Panc1 (cell line): ENCODE measurements around the gene GJA3. TPM values are rescaled to one million over a fixed set of nuclear protein-coding genes. Genes with fewer than 3 reads are reported as not detected.
A peak's percentile ranks its signal among the peaks of the same experiment; 100 is the strongest.

ENCODE experiments used
- ATAC-seq: fragments of 200-7000 bp; cut with Tn5 transposase; 2 replicates; pipeline ENCODE4 v1.9.1; 2020; ENCODE audit warnings: mild to moderate bottlenecking, moderate library complexity
- BruUV-seq: library from RNA; stranded (reverse); fragments of 400-500 nt; replicated peaks from 2 replicates; lab custom pipeline; 2021; lab: Mats Ljungman, UMichigan
- CTCF ChIA-PET: fragments of 300-600 bp; sonication (Branson Sonifier 250); formaldehyde crosslinking; loops from one replicate; lab custom pipeline; 2022; ENCODE audit warnings: antibody characterized with exemption; lab: Charles Lee
- POLR2A ChIA-PET: fragments of 300-600 bp; sonication (Branson Sonifier 250); formaldehyde crosslinking; loops from one replicate; lab custom pipeline; 2022; ENCODE audit warnings: antibody characterized with exemption; lab: Charles Lee
- DNase-seq: peaks from one replicate; pipeline ENCODE4 v3.0.0-alpha.2; 2010; ENCODE audit warnings: low read depth, low spot score
- H3K27ac ChIP-seq: 2 replicates; pipeline ENCODE4 v1.5.1; 2011; ENCODE audit warnings: mild to moderate bottlenecking, low read length, inconsistent platforms
- H3K27me3 ChIP-seq: fragments of 200-500 bp; sonication (Bioruptor generic); 2 replicates; pipeline ENCODE4 v1.6.0; 2014; ENCODE audit warnings: low read length, inconsistent platforms; ENCODE audit not compliant: control insufficient read depth, insufficient read depth
- H3K36me3 ChIP-seq: fragments of 200-500 bp; sonication (Bioruptor generic); 2 replicates; pipeline ENCODE4 v1.5.1; 2014; ENCODE audit warnings: inconsistent platforms, mild to moderate bottlenecking, low read length, moderate library complexity; ENCODE audit not compliant: control insufficient read depth, insufficient read depth
- H3K4me1 ChIP-seq: 2 replicates; pipeline ENCODE4 v1.5.1; 2011; ENCODE audit warnings: inconsistent platforms, mild to moderate bottlenecking, low read length, moderate library complexity; ENCODE audit not compliant: control insufficient read depth, insufficient read depth
- H3K4me3 ChIP-seq, 2 experiments: 2 replicates each; pipeline ENCODE4 v1.5.1; 2011 to 2012; ENCODE audit warnings: low read depth in 2 of 2, low read length in 2 of 2, mild to moderate bottlenecking in 2 of 2, inconsistent platforms in 1 of 2, moderate library complexity in 1 of 2
- H3K9me3 ChIP-seq: fragments of 200-500 bp; sonication (Bioruptor generic); 2 replicates; pipeline ENCODE4 v1.5.1; 2014; ENCODE audit warnings: low read depth, mild to moderate bottlenecking, inconsistent platforms, low read length, moderate library complexity; ENCODE audit not compliant: control insufficient read depth, insufficient read depth
- POLR2AphosphoS5 ChIP-seq: IDR thresholded peaks from 2 replicates; pipeline ENCODE4 v1.6.1; 2012; ENCODE audit warnings: mild to moderate bottlenecking, low read depth, low read length, moderate library complexity
- SIN3A ChIP-seq: IDR thresholded peaks from 2 replicates; pipeline ENCODE4 v1.6.1; 2012; ENCODE audit warnings: low read depth, mild to moderate bottlenecking, low read length, moderate library complexity, borderline replicate concordance; ENCODE audit not compliant: insufficient read depth
- TCF7L2 ChIP-seq: IDR thresholded peaks from 2 replicates; pipeline ENCODE4 v1.6.1; 2011; ENCODE audit warnings: mild to moderate bottlenecking, low read depth, low read length, inconsistent platforms
- in situ Hi-C: cut with HindIII; loops from 2 replicates; pipeline ENCODE4 v1.10.0; 2016; ENCODE audit warnings: low sequenced_read_pairs, low pct_unique_long_range_greater_than_20kb
- intact Hi-C: fragments of 100-400 bp; cut with micrococcal nuclease; formaldehyde crosslinking; loops from one replicate; pipeline ENCODE4 v1.10.0; 2022; ENCODE audit not compliant: unreplicated experiment
- total RNA-seq: library from RNA; stranded (reverse); gene quantifications from one replicate; pipeline ENCODE4 v1.2.1, GENCODE V29; 2021; ENCODE audit not compliant: unreplicated experiment
- TF ChIP-seq, protein P1 (sequence below), 2 experiments: IDR thresholded peaks; 2 replicates each; pipeline ENCODE4 v1.6.1; 2011 to 2012; ENCODE audit warnings: low read depth in 2 of 2, control low read depth in 1 of 2, low read length in 1 of 2, mild to moderate bottlenecking in 1 of 2, moderate library complexity in 1 of 2; ENCODE audit not compliant: insufficient read depth in 1 of 2
- TF ChIP-seq, protein P2 (sequence below): fragments of 450-650 bp; IDR thresholded peaks from 2 replicates; pipeline ENCODE4 v1.5.1; 2017; ENCODE audit warnings: mild to moderate bottlenecking

The GJA3 gene
- total RNA-seq, 1 experiment from 2014 or later = 11.6 TPM

DNA sequence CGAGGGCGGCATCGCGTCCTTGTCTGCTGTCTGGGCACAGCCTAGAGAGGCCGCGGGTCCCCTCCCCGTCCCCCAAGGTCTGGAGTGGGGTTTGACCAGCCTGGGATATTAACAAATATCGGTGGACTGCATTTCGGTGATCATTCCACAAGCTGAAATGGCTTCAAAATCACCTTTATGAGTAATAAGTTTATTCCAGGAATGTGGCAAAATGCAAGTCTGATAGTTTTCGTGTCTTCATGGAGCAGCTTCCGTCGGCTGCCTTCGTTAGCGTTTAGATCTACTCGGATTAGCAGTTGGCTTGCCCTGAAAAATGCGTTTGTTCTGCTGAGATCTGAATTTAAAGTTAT, 1.1 kb upstream of the GJA3 start:
- ChIA-PET CTCF (no interaction called here), POLR2A (no interaction called here)
- BruUV-seq = no TSS peak
- in situ Hi-C loops (no loop called here), intact Hi-C loops (loop anchor here (2.0 to 5.0 kb wide), 3 partner anchors 35 to 235 kb away; no protein-coding TSS in a partner anchor)
- H3K4me1 ChIP-seq = peaks cover 6% of the 10 kb centered on the region; the same call in 1 of the 2 replicates
- peak overlapping the region; percentile 61 to 76; a peak in 3 of 4 replicates for H3K4me3 ChIP-seq
- H3K9me3 ChIP-seq = no peaks in the 10 kb centered on the region
- TF ChIP-seq TCF7L2 (no peak), POLR2AphosphoS5 (no peak), SIN3A (no peak)
- TF ChIP-seq, protein P1, sequence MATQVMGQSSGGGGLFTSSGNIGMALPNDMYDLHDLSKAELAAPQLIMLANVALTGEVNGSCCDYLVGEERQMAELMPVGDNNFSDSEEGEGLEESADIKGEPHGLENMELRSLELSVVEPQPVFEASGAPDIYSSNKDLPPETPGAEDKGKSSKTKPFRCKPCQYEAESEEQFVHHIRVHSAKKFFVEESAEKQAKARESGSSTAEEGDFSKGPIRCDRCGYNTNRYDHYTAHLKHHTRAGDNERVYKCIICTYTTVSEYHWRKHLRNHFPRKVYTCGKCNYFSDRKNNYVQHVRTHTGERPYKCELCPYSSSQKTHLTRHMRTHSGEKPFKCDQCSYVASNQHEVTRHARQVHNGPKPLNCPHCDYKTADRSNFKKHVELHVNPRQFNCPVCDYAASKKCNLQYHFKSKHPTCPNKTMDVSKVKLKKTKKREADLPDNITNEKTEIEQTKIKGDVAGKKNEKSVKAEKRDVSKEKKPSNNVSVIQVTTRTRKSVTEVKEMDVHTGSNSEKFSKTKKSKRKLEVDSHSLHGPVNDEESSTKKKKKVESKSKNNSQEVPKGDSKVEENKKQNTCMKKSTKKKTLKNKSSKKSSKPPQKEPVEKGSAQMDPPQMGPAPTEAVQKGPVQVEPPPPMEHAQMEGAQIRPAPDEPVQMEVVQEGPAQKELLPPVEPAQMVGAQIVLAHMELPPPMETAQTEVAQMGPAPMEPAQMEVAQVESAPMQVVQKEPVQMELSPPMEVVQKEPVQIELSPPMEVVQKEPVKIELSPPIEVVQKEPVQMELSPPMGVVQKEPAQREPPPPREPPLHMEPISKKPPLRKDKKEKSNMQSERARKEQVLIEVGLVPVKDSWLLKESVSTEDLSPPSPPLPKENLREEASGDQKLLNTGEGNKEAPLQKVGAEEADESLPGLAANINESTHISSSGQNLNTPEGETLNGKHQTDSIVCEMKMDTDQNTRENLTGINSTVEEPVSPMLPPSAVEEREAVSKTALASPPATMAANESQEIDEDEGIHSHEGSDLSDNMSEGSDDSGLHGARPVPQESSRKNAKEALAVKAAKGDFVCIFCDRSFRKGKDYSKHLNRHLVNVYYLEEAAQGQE (IDR thresholded peaks at IDR 0.05; ENCODE audit: insufficient read depth in 1 of 2, low read depth in 2 of 2, low read length in 1 of 2) = no peak
- TF ChIP-seq, protein P2, sequence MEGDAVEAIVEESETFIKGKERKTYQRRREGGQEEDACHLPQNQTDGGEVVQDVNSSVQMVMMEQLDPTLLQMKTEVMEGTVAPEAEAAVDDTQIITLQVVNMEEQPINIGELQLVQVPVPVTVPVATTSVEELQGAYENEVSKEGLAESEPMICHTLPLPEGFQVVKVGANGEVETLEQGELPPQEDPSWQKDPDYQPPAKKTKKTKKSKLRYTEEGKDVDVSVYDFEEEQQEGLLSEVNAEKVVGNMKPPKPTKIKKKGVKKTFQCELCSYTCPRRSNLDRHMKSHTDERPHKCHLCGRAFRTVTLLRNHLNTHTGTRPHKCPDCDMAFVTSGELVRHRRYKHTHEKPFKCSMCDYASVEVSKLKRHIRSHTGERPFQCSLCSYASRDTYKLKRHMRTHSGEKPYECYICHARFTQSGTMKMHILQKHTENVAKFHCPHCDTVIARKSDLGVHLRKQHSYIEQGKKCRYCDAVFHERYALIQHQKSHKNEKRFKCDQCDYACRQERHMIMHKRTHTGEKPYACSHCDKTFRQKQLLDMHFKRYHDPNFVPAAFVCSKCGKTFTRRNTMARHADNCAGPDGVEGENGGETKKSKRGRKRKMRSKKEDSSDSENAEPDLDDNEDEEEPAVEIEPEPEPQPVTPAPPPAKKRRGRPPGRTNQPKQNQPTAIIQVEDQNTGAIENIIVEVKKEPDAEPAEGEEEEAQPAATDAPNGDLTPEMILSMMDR = no peak
- 0 out of 2 replicates have a peak overlapping the region, but pooled peaks have one; percentile 23 for H3K27ac ChIP-seq
- H3K27me3 ChIP-seq = no peaks in the 10 kb centered on the region
- DNase-seq = no peak
- no peak for ATAC-seq
- H3K36me3 ChIP-seq = no peaks in the 10 kb centered on the region

DNA sequence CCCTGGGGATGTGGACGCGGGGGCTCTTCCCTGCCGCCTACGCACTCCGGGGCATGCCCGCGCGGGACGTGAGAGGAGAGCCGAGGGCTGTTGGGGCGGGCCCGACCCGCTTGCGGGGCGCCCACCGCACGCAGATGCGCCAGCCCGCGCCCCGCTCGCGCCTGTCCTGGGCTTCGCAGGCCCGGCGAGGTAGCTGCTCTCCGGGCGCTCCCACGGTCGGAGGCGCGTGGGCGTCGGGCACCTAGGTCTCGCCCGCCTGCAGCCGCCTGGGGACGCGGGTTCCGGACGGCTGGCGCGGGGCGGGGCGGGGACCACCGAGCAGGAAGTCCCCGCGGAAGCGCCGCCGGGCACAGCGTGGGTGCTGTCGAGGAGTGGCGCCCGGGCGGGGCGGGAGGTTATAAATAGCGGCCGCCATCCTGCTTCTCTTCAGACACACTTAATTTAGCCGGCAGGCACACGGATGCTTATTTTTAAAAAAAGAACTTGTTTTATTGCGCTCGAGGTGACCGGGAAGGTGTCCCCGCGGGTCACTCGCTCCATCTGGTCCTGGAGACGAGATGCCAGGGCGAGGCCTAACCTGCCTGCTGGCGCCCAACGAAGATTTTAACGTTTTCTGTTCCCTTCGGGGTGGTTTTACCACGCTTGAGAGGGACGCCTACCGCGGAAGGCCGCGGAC, 561 bp upstream of the GJA3 start:
- ChIA-PET CTCF (no interaction called here), POLR2A (interaction anchor here (0.7 kb wide), 1 partner anchor 120 kb away, joined by 3 read pairs; no protein-coding TSS in a partner anchor)
- Histone ChIP-seq H3K4me3 (peak overlapping the region; percentile 61 to 76), H3K27me3 (no peaks in the 10 kb centered on the region), H3K9me3 (no peaks in the 10 kb centered on the region), H3K36me3 (no peaks in the 10 kb centered on the region), H3K27ac (0 out of 2 replicates have a peak overlapping the region, but pooled peaks have one; percentile 23), H3K4me1 (peaks cover 7% of the 10 kb centered on the region; the same call in 1 of the 2 replicates)
- intact Hi-C loops (loop anchor here (5.0 kb wide), 2 partner anchors 34 to 234 kb away; no protein-coding TSS in a partner anchor), in situ Hi-C loops (no loop called here)
- no peak for DNase-seq
- no TSS peak for BruUV-seq
- TF ChIP-seq, protein P1 (IDR thresholded peaks at IDR 0.05; ENCODE audit: insufficient read depth in 1 of 2, low read depth in 2 of 2, low read length in 1 of 2) = no peak
- TF ChIP-seq SIN3A (no peak), TCF7L2 (no peak), POLR2AphosphoS5 (no peak)
- TF ChIP-seq, protein P2 = no peak
- peak; percentile 53 for ATAC-seq
